GM18520 (cell line): Measurements from ENCODE around the gene TOR2A.

Source experiments
- ATAC-seq: cut with Tn5 transposase; IDR thresholded peaks from one replicate; pipeline ENCODE4 v1.9.1; 2021; ENCODE audit not compliant: unreplicated experiment

Gene TOR2A

DNA sequence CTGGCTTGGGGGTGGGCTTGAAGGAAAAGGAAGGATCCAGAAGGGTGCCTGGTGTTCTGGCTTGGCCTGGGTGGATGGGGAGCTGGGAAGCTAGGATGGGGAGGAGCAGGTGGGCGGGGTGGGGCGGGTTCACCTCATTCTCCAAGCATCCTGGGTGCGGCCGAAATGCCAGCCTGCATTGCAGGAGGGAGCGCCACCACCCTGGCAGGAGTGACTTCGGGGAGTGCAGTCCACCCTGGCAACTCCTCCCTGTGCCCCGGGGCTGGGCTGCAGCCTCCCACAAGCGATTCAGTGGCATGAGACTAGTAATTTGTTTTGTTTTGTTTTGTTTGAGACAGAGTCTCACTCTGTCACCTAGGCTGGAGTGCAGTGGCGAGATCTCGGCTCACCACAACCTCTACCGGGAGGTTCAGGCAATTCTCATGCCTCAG, 13.7 kb downstream of the TOR2A start:
- no peak for ATAC-seq

DNA sequence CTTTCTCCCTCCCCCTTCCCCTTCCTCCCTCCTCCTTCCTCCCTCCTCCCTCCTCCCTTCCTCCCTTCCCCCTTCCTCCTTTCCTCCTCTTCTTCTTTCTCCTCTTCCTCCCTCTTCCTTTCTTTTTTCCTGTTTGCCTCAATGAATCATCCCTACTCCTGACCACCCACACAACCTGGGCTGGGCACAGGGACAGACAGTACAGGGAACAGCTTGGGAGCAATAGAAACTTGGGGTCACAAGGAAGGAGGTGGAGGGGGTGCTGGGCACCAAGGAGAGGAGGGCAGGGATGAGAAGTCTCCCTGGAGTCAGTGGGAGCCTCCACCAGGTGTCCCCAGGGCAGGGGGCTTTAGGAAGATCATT, 14.2 kb downstream of the TOR2A start:
- ATAC-seq, result no peak

- no peak for ATAC-seq
Observed at GRCh38 chr9:127720031-127720864, 14.8 kb downstream of the TOR2A start.

DNA sequence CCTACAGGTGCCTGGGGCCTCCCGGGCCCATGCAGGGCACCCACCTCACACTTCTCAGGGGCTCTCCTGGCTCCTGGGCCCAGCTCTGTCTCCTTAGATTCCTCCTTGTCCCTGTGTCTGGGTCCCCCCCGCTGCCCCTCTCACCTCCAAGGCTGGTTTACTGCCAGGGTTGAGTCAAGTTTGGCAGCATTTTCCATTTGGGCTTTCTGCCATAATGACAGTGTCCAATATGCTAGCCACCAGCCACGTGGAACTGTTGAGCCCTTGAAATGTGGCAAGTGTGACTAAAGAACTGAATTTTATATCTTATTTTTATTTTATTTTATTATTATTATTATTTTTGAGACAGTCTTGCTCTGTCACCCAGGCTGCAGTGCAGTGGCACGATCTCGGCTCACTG, 17.3 kb downstream of the TOR2A start:
- ATAC-seq, result no peak

DNA sequence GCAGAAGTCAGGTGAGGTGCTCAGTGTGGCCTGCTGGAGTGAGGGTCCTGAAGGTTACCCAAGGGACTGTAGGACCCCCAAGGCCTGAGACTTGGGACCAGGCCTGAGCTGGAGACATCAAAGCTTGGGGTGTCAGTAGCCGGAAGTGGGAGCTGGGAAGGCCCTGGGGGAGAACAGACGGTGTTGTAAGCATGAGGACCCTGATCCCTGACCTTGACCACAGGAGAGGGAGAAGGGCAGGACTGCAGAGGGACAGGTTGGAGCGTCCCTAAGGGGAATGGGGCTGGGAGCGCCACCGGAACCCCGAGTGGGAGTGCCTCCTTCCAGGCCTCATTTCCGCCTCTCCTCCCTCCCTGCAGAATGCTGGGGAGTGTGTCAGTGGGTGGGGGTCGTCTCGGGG, 18.7 kb downstream of the TOR2A start:
- no peak for ATAC-seq

DNA sequence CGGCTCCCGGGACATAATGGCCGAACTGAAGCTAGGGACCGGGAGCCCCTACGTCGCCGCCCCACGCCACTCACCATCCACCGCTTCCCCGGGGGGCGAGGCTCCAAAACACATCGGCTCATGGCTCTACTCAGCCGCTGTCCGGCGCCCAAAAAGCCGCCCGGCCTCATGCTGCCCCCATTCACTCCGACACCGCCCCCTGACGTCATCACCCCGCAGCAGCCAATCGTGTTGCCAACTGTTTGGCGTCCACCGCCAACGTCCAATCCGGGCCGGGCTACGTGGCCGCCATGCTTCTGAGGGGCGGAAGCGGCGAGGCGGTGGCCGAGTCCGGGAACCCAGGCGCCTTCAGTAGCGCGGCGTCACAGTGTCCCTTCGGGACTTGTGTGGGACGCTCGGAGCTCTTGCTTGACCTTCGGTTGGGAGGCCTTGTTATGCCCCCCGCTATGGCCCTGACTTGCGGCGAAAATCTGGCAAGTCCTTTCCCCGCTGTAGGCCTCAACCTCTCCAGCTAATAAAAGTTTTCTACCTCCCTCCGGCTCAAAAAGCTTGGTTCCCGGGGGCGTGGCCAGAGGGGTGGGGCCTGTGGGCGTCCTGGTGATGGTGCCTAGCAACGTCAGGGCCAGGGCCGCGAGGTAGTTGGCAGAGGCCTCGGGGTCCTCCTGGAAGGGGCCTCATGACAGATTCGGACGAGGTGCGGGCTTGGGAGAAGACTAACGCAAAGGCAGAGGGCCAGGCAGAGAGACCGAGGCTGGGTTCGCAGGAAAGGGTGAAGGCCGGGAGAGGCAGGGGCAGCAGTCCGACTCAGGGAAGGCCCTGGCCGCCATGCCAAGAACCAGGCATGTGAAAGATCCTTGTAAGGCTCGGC, 19.4 kb downstream of the TOR2A start, which contains the start of the genes PTRH1 and TTC16:
TSS of gene PTRH1 (minus strand) at position 194 of the 868 bp plus-strand sequence. CDS start at position 170, 24 bp downstream.
TSS of gene TTC16 (plus strand) at position 610 of the 868 bp plus-strand sequence. CDS start at position 677, 67 bp downstream.
- peak; percentile 84 for ATAC-seq

GRCh38 chr9:127714951-127715469, 20.1 kb downstream of the TOR2A start:
- ATAC-seq, result no peak

DNA sequence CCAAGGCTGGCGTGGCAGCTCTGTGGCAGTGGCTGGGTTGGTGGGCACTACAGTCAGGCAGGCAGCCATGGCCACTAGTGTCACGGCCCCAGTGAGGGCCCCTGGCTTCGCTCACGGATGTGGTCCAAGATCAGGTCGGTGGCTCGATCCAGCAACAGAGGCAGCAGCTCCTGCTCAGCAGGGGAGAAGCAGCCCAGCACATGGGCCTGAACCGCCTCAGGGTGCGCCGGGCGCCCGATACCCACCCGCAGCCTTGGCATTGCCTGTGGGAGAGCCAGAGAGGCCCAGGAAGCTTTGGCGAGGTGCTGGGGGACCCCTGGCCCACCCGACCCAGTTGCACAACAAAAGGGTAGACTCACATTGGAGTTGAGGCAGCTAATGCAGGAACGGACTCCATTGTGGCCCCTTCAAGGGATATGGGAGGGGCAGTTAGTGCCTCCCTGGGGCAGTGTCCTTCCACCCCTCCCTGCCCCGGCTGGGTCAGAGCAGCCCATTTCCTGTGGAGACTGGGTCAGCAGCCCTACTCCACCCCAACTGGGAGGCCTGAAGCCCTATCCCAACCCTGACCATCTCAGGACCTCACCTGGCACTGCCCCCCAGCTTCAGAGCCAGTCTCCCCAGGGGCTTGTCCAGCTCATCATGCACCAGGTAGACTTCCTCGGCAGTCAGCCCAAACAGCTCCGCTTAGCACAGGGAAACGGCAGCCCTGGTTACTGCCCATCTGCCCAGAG, 20.9 kb downstream of the TOR2A start:
- ATAC-seq, result no peak

DNA sequence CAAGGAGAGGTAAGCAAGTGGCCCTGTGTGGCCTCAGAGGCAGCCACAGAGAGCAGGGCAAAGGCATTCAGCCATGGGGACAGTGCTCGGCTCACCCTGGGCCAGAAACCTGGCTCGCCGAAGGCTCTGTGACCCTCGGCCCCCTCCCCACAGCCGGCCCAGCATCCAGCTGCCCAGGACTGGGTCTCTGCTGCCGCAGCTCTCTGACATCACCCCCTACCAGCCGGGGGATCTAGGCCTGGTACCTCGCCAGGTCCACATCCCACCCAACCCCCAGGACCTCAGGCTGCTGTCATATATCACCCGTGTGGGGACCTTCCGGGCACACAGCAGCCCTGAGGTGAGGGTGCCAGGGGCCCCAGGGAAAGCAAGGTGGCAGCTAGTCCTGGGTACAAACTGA, 22.2 kb downstream of the TOR2A start:
- ATAC-seq, result no peak

DNA sequence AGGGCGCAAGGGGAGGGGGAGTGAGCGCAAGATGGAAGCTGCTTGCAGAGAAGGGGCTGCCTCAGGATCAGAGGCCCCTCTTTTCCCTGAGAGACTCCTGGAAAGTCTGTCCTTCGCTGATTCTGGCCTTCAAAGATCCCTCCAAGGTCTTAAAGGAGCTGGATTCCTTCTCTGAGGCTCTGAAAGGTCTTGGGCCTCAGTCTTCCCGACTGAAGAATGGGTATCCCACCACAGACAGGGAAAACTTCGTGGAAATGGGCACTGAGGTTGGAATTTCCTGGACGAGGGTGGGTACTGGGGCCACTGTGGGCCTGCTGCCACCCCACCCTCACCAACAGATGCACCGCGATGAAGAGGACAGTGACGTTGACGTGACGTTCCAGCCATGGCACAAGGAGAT, 22.7 kb downstream of the TOR2A start:
- no peak for ATAC-seq

GRCh38 chr9:127711831-127712274, 23.2 kb downstream of the TOR2A start:
- ATAC-seq, result no peak

GRCh38 chr9:127711226-127711701, 23.8 kb downstream of the TOR2A start:
- no peak for ATAC-seq

DNA sequence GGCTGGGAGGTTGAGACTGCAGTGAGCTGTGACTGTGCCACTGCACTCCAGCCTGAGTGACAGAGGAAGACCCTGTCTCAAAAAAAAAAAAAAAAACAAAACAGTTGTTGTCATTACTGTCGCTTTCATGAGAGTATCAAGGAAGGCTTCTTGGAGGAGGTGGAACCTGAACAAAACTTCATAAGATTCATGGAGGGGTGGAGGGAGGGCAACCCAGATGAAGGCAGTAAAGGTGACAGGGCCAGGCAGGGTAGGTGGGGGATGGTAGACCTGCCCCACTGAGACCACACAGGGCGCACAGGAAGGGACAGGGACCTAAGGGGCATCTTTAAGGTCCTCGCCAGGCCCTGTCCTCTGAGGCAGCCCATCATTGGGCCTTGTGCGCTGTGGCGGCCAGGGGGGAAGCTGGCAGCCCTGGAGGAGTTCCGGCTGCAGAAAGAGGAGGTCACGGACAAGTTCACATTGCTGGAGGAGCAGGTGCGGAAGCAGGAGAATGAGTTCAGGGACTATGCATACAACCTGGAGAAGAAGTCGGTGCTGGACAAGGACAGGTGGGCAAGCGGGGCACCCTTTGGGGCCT, 24.8 kb downstream of the TOR2A start:
- no peak for ATAC-seq

DNA sequence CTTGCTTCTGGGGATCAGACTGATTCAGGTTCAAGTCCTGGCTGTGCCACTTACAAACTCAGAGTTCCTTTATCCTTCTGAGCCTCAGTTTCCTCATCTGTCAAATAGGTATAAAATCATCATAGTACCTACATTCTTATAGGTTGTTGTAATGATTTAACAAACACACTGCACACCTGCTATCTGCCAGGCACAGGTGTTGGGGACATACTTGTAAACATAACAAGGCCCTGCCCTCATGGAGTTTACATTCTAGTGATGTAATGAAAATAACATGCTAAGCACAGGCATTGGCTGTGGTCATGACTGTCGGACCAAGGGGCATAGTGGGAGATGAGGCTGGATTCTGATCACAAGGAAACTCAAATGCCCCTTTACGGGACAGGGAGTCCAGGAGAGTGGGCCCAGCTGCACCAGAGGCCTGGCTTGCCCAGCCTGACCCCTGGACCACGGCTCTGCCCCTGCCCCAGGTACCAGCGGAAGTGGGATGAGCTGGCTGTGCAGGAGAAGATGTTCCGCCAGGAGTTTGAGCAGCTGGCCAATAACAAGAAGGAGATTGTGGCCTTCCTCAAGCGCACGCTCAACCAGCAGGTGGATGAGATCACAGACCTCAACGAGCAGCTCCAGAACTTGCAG, 26.0 kb downstream of the TOR2A start:
- ATAC-seq, result no peak

DNA sequence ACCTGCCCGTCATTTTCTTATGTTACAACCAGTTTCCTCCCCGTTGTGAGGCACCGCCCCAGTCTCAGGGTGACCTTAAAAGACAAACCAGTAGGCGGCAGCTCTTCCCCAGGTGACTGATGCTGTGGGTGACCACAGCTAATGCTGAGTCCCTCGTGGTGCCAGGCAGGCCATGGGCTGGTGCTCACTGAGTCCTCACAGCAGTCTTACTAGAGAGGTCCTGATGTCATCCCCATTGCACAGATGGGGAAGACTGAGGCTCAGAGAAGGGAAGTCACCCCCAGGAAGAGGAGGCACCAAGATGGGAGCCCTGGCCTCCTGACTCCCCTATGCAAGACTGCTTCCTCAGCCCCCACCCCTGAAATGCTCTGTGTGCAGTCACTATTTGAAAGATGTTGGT, 27.3 kb downstream of the TOR2A start:
- ATAC-seq, result no peak

DNA sequence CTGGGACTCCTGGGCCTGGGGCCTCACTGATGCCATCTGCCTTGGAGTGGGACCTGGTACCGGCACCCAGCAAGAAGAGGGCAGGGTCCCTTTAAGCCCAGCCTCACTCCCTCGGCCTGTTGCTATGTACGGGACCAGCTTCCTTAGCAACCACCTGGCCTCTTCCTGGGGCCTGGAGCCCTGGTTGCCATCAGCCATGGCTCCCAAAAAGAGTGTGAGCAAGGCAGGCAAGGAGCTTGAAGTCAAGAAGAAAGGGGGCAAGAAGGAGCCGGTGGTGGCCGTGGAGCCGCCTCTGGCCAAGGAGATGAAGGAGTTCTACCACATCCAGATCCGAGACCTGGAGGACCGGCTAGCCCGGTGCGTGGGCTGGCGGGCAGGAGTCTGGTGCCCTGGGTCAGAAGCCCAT, 28.3 kb downstream of the TOR2A start, which contains the start of gene CFAP157:
TSS of gene CFAP157 (plus strand) at position 153 of the 406 bp plus-strand sequence. CDS start at position 197, 44 bp downstream.
- ATAC-seq, result no peak

DNA sequence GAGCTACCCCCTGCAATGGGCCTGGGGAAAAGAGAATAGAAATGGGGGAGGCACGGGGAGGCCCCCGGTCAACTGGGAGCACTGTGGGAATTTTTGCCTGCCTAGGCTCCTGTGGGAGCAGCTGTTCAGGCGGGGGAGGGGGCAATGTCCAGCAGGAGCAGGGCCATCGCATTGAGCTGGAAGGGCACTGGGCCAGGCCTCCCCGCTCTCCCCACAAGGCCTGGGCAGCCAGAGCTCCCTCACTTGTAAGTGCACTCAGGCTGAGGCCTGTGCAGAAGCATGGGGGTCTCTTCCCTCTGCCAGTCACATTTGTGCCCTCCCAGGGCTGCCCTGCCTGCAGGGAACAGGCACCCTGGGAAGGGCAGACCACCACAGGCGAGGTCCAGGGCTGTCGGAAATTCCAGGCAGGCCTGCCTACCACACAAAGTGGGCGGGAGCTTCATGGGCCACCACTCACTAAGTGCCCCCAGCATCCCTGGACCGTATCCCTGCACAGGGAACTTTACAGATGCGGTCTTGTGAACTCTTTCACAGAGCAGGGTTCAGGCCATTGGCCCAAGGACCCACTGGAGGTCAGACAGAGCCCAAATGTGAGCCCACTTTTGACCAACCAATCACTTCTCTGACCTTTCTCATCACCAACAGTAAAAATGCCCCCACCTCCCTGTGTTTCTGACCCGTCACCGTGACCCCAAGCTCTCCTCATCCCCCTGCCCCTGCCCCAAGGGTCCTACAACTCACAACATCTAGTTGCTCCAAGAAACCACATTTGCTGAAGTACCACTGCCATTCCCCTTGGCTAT, 29.3 kb downstream of the TOR2A start:
- ATAC-seq, result no peak

- no peak for ATAC-seq
Observed at GRCh38 chr9:127703289-127703946, 31.7 kb downstream of the TOR2A start.
